HepG2 (cell line): ENCODE results near the gene DOK7. TPM values are rescaled to one million over a fixed set of nuclear protein-coding genes. Genes with fewer than 3 reads are reported as not detected.

Experiments
- ASH2L ChIP-seq: fragments of 300-600, 200-600 bp; sonication (generic); IDR thresholded peaks from 2 replicates; pipeline ENCODE4 v1.7.0; 2017; ENCODE audit warnings: low read depth, mild to moderate bottlenecking, moderate library complexity, mixed read lengths, low read length; ENCODE audit not compliant: insufficient read length
- CEBPG ChIP-seq: IDR thresholded peaks from 2 replicates; pipeline ENCODE4 v1.6.1; 2016
- CENPT ChIP-seq: sonication (generic); formaldehyde crosslinking; IDR thresholded peaks from 2 replicates; pipeline ENCODE4 v1.8.0; 2022; ENCODE audit warnings: low read depth, mild to moderate bottlenecking, moderate library complexity, missing genetic modification reagents
- ERF ChIP-seq: IDR thresholded peaks from 2 replicates; pipeline ENCODE4 v1.6.1; 2018; ENCODE audit warnings: missing biosample characterization, missing genetic modification reagents
- JUN ChIP-seq: sonication (generic); formaldehyde crosslinking; IDR thresholded peaks from 2 replicates; pipeline ENCODE4 v1.4.0; 2020; ENCODE audit warnings: mild to moderate bottlenecking, missing genetic modification reagents
- MLXIP ChIP-seq: sonication (generic); formaldehyde crosslinking; IDR thresholded peaks from 2 replicates; pipeline ENCODE4 v1.9.0; 2021; ENCODE audit warnings: missing genetic modification reagents, borderline replicate concordance
- MXD1 ChIP-seq: sonication (generic); formaldehyde crosslinking; IDR thresholded peaks from 2 replicates; pipeline ENCODE4 v1.4.0; 2020; ENCODE audit warnings: mild to moderate bottlenecking, missing genetic modification reagents
- MXD3 ChIP-seq: IDR thresholded peaks from 2 replicates; pipeline ENCODE4 v1.6.1; 2016; ENCODE audit warnings: mild to moderate bottlenecking, missing biosample characterization, missing genetic modification reagents
- NFIB ChIP-seq: sonication (generic); formaldehyde crosslinking; IDR thresholded peaks from 2 replicates; pipeline ENCODE4 v1.9.0; 2021; ENCODE audit warnings: missing genetic modification reagents, mild to moderate bottlenecking, borderline replicate concordance
- RARA ChIP-seq: IDR thresholded peaks from 2 replicates; pipeline ENCODE4 v1.6.1; 2016; ENCODE audit warnings: missing genetic modification reagents, missing compliant biosample characterization
- SMARCC2 ChIP-seq: fragments of 450-650 bp; IDR thresholded peaks from 2 replicates; pipeline ENCODE4 v1.6.1; 2017; ENCODE audit warnings: antibody characterized with exemption, mild to moderate bottlenecking
- SNAI1 ChIP-seq: sonication (generic); formaldehyde crosslinking; IDR thresholded peaks from 2 replicates; pipeline ENCODE4 v1.5.0; 2020; ENCODE audit warnings: mild to moderate bottlenecking, missing genetic modification reagents, borderline replicate concordance
- TEF ChIP-seq: sonication (generic); formaldehyde crosslinking; IDR thresholded peaks from 2 replicates; pipeline ENCODE4 v1.5.0; 2020; ENCODE audit warnings: missing genetic modification reagents
- TP53 ChIP-seq: sonication (generic); formaldehyde crosslinking; conservative IDR thresholded peaks from 2 replicates; pipeline ENCODE4 v1.4.0; 2020; ENCODE audit warnings: missing genetic modification reagents
- ZBTB7B ChIP-seq: sonication (generic); formaldehyde crosslinking; IDR thresholded peaks from 2 replicates; pipeline ENCODE4 v1.4.0; 2020; ENCODE audit warnings: missing genetic modification reagents
- ZNF121 ChIP-seq: sonication (generic); formaldehyde crosslinking; IDR thresholded peaks from 2 replicates; pipeline ENCODE4 v1.5.0; 2020; ENCODE audit warnings: mild to moderate bottlenecking, missing genetic modification reagents
- ZNF207 ChIP-seq: fragments of 450-650 bp; IDR thresholded peaks from 2 replicates; pipeline ENCODE4 v1.6.1; 2016; ENCODE audit warnings: antibody characterized with exemption, borderline replicate concordance
- ZNF235 ChIP-seq: sonication (generic); formaldehyde crosslinking; IDR thresholded peaks from 2 replicates; pipeline ENCODE4 v1.8.1; 2023; ENCODE audit warnings: mild to moderate bottlenecking, missing genetic modification reagents, borderline replicate concordance
- ZNF564 ChIP-seq: sonication (generic); formaldehyde crosslinking; IDR thresholded peaks from 2 replicates; pipeline ENCODE4 v1.8.1; 2023; ENCODE audit warnings: mild to moderate bottlenecking, missing genetic modification reagents
- ZNF781 ChIP-seq: sonication (generic); formaldehyde crosslinking; IDR thresholded peaks from 2 replicates; pipeline ENCODE4 v1.5.1; 2020; ENCODE audit warnings: borderline replicate concordance, mild to moderate bottlenecking, missing genetic modification reagents; ENCODE audit errors: not compliant biosample characterization
- ZNF788 ChIP-seq: sonication (generic); formaldehyde crosslinking; IDR thresholded peaks from 2 replicates; pipeline ENCODE4 v1.5.0; 2020; ENCODE audit warnings: mild to moderate bottlenecking, missing genetic modification reagents, borderline replicate concordance
- polyA plus RNA-seq, 8 experiments: library from polyadenylated mRNA; depleted of rRNA in 3 of 8; stranded (reverse) in 7 of 8; unstranded in 1 of 8; fragments of >200 nt; fragmentation: Illumina TruSeq in 4 of 8; extraction: Trizol in 4 of 8; gene quantifications; 2 replicates each; pipeline versions ENCODE4 v1.2.1 to v1.2.3, GENCODE V29; 2011 to 2016; ENCODE audit warnings: low read depth in 4 of 8, missing spikeins in 1 of 8, mixed read lengths in 1 of 8; ENCODE audit not compliant: insufficient read depth in 1 of 8
- total RNA-seq, 5 experiments: library from RNA; depleted of rRNA; stranded (reverse); fragments of >200 nt; fragmentation: Illumina TruSeq; extraction: Trizol; gene quantifications; 2 replicates each; pipeline ENCODE4 v1.2.3, GENCODE V29; 2016; ENCODE audit warnings: low read depth in 1 of 5
- TF ChIP-seq, protein P1 (sequence below), 2 experiments: sonication (generic) in 1 of 2; formaldehyde crosslinking in 1 of 2; IDR thresholded peaks; 2 replicates each; pipeline versions ENCODE4 v1.5.1 to v1.6.1; 2011 to 2020; ENCODE audit warnings: borderline replicate concordance in 1 of 2, low read depth in 1 of 2, low read length in 1 of 2, mild to moderate bottlenecking in 1 of 2, missing genetic modification reagents in 1 of 2, moderate library complexity in 1 of 2

The DOK7 gene
- total and polyA plus RNA-seq, 2 of the 13 experiments (the other 11 are each of a cell fraction or from before 2014, with no cell fraction given), result 0.03 to 0.07 TPM

DNA sequence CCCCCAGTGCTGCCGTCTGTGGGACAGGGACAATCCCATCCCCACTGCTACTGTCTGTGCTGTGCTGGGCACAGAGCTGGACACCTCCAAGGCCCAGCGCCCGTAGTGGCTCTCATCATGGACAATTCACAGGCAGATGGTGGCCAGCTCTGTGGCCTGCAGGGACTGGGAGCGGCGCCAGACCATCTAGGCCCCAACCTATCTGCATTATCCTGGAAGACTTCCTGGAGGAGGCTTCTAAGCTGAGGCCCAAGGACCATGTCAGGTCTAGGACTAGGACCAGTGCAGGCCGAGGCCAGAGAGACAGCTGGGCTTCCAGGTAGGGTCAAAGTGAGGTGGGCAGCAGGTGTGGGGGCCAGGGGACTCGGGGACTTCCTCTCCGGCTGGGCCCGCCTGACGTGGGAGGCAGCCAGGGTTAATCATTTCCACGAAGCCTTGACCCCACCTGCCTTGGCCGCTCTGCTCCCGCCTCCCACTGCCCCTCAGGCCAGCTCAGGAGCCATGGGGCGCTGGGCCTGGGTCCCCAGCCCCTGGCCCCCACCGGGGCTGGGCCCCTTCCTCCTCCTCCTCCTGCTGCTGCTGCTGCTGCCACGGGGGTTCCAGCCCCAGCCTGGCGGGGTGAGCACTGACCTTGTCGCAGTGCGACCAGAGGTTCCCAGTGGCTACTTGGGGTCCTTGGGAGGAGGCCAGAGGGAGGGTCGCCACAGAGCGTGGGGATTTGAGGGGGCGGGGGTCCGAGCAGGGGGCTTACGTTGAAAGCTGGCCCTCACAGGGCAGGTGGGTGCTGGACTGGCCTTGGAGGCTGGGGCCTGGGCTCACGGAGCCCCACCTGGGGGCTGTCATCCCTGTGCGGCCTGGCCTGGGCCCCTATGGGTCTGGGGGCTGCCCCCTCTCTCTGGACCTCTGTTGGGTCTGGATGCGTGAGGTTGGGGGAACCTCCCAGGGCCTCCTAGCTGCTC is 21.3 kb upstream of the DOK7 start, which contains the start of gene HGFAC (continued):
- TF ChIP-seq, protein P1, sequence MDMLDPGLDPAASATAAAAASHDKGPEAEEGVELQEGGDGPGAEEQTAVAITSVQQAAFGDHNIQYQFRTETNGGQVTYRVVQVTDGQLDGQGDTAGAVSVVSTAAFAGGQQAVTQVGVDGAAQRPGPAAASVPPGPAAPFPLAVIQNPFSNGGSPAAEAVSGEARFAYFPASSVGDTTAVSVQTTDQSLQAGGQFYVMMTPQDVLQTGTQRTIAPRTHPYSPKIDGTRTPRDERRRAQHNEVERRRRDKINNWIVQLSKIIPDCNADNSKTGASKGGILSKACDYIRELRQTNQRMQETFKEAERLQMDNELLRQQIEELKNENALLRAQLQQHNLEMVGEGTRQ (IDR thresholded peaks at IDR 0.05; ENCODE audit: low read depth, low read length), result no peak
- TF ChIP-seq, protein P1 (CRISPR knock-in tag; IDR thresholded peaks at IDR 0.05; ENCODE audit: borderline replicate concordance), result no peak; the same call in 1 of the 2 replicates
- no peak for TF ChIP-seq ZNF564 (CRISPR knock-in tag)
- TF ChIP-seq CEBPG (CRISPR knock-in tag), result no peak
- TF ChIP-seq ZNF235 (CRISPR knock-in tag), result peak; percentile 85
- no peak; the same call in 1 of the 2 replicates for TF ChIP-seq TP53 (CRISPR knock-in tag)
- TF ChIP-seq ZNF207, result no peak
- no peak for TF ChIP-seq NFIB (CRISPR knock-in tag)
- peak; percentile 24; the same call in 1 of the 2 replicates for TF ChIP-seq ZNF788 (CRISPR knock-in tag)
- TF ChIP-seq ASH2L, result no peak
- 0 out of 2 replicates have a peak, but pooled peaks have one; percentile 20 for TF ChIP-seq JUN
- peak; percentile 71 for TF ChIP-seq ZBTB7B (CRISPR knock-in tag)
- no peak; the same call in none of the 2 replicates for TF ChIP-seq MXD1 (CRISPR knock-in tag)
- no peak for TF ChIP-seq TEF (CRISPR knock-in tag)
- TF ChIP-seq ERF (CRISPR knock-in tag), result peak; percentile 41; the same call in 1 of the 2 replicates
- 0 out of 2 replicates have a peak, but pooled peaks have one; percentile 75 for TF ChIP-seq SNAI1 (CRISPR knock-in tag)
- peak; percentile 53 for TF ChIP-seq ZNF781
- TF ChIP-seq MXD3 (CRISPR knock-in tag), result no peak
- no peak for TF ChIP-seq CENPT
- TF ChIP-seq SMARCC2, result no peak
- peak; percentile 49; the same call in 1 of the 2 replicates for TF ChIP-seq ZNF121
- TF ChIP-seq MLXIP (CRISPR knock-in tag), result no peak
- TF ChIP-seq RARA (CRISPR knock-in tag), result peak; percentile 86
